ENCODE measurements around the gene CD59. TPM values are rescaled to one million over a fixed set of nuclear protein-coding genes. Genes with fewer than 3 reads are reported as not detected.

The CD59 gene
- total RNA-seq, 2 experiments from 2014 or later = 33.7 to 35.1 TPM

- H3K9me3 Mint-ChIP-seq (ENCODE audit: insufficient read depth) = no peaks in the 10 kb centered on the region
- no peak overlapping the region for H3K4me3 Mint-ChIP-seq
- POLR2A ChIA-PET = no interaction called here
- DNase-seq (no peak), ATAC-seq (no peak)
- H3K27ac Mint-ChIP-seq = no peak overlapping the region
- CTCF ChIA-PET = no interaction called here
- no peaks in the 10 kb centered on the region for H3K4me1 Mint-ChIP-seq (ENCODE audit: low read depth)
- no peaks in the 10 kb centered on the region for H3K36me3 Mint-ChIP-seq (ENCODE audit: low read depth)
- H3K27me3 Mint-ChIP-seq (ENCODE audit: low read depth) = peaks cover 4% of the 10 kb centered on the region
Observed at GRCh38 chr11:33659370-33660139, 76.7 kb downstream of the CD59 start.

DNA sequence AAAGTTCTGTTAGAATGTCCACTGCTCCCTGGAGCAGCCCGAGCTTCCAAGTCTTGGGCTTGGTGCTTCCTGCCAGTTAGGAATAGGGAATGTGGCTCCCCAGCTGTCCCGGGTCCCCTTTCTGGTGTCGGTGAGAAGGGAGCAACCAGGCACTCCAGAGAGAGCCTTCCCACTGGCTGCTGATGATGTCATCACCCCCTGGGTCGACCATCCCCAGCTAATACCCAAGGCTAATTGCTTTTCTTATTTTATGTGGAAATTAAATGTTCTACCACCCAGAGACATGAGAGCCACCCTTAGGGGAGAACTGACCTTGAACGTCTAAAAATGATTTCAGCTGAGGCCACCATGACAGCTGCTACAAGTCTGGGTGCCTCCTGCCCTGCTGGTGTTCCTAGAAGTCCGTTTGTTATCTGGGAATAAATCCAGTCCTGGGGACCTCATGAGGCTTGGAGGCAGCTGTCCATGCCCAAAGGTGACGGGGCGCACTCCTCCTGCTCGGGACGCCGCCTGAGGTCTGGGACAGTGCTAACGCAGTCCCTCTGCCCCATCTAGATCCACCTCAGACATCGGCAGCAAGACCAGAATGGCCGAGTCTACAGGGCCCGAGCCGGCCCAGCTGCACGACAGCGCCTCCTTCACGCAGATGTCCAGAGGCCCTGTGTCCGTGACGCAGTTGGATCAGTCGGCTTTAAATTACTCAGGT lies 77.9 kb downstream of the CD59 start:
- ChIA-PET POLR2A (no interaction called here), CTCF (no interaction called here)
- Mint-ChIP-seq H3K27me3 (ENCODE audit: low read depth) (peaks cover 4% of the 10 kb centered on the region), H3K36me3 (ENCODE audit: low read depth) (no peaks in the 10 kb centered on the region), H3K4me3 (no peak overlapping the region), H3K27ac (no peak overlapping the region), H3K4me1 (ENCODE audit: low read depth) (no peaks in the 10 kb centered on the region), H3K9me3 (ENCODE audit: insufficient read depth) (no peaks in the 10 kb centered on the region)
- ATAC-seq (no peak), DNase-seq (no peak)

- CTCF ChIA-PET = no interaction called here
- DNase-seq (no peak), ATAC-seq (no peak)
- Mint-ChIP-seq H3K4me3 (no peak overlapping the region), H3K27ac (no peak overlapping the region), H3K9me3 (ENCODE audit: insufficient read depth) (no peaks in the 10 kb centered on the region), H3K4me1 (ENCODE audit: low read depth) (no peaks in the 10 kb centered on the region), H3K36me3 (ENCODE audit: low read depth) (no peaks in the 10 kb centered on the region), H3K27me3 (ENCODE audit: low read depth) (peaks cover 3% of the 10 kb centered on the region)
- POLR2A ChIA-PET = no interaction called here
Observed at GRCh38 chr11:33657757-33658156, 78.5 kb downstream of the CD59 start.

DNA sequence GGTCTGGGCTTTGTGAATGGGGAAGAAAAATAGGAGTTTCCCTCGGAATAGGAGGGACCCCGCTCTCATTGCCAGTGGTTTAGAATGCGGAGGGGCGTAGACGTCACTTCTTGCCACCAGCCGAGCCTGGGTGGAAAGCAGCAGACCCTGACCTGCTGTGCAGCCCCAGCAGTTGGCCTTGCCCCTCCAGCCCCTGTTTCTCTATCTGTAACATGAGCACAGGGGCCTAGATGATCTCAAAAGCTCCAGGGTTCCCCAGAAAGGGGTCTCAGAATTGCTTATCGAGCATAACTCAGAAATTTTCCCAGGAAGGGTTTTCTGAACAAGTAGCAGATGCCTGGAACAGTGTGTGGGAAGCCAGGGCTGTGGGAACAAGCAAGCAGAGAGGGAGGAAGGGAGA lies 79.5 kb downstream of the CD59 start:
- Mint-ChIP-seq H3K4me1 (ENCODE audit: low read depth) (no peaks in the 10 kb centered on the region), H3K9me3 (ENCODE audit: insufficient read depth) (no peaks in the 10 kb centered on the region), H3K27ac (no peak overlapping the region), H3K4me3 (no peak overlapping the region), H3K27me3 (ENCODE audit: low read depth) (no peaks in the 10 kb centered on the region), H3K36me3 (ENCODE audit: low read depth) (no peaks in the 10 kb centered on the region)
- no peak for DNase-seq
- ChIA-PET CTCF (no interaction called here), POLR2A (no interaction called here)
- no peak for ATAC-seq

- CTCF ChIA-PET = no interaction called here
- POLR2A ChIA-PET = no interaction called here
- H3K27me3 Mint-ChIP-seq (ENCODE audit: low read depth) = no peaks in the 10 kb centered on the region
- H3K9me3 Mint-ChIP-seq (ENCODE audit: insufficient read depth) = no peaks in the 10 kb centered on the region
- no peaks in the 10 kb centered on the region for H3K4me1 Mint-ChIP-seq (ENCODE audit: low read depth)
- no peak overlapping the region for H3K27ac Mint-ChIP-seq
- DNase-seq (no peak), ATAC-seq (no peak)
- no peak overlapping the region for H3K4me3 Mint-ChIP-seq
- H3K36me3 Mint-ChIP-seq (ENCODE audit: low read depth) = no peaks in the 10 kb centered on the region
Observed at GRCh38 chr11:33655842-33656600, 80.2 kb downstream of the CD59 start.

GRCh38 chr11:33654594-33654993 lies 81.6 kb downstream of the CD59 start:
- no peaks in the 10 kb centered on the region for H3K4me1 Mint-ChIP-seq (ENCODE audit: low read depth)
- ChIA-PET CTCF (no interaction called here), POLR2A (interaction anchor here (0.7 kb wide), 1 partner anchor 30 kb away, joined by 3 read pairs; no protein-coding TSS in a partner anchor)
- H3K4me3 Mint-ChIP-seq = no peak overlapping the region
- H3K27ac Mint-ChIP-seq = no peak overlapping the region
- no peaks in the 10 kb centered on the region for H3K9me3 Mint-ChIP-seq (ENCODE audit: insufficient read depth)
- no peaks in the 10 kb centered on the region for H3K36me3 Mint-ChIP-seq (ENCODE audit: low read depth)
- no peak for DNase-seq
- no peak for ATAC-seq
- no peaks in the 10 kb centered on the region for H3K27me3 Mint-ChIP-seq (ENCODE audit: low read depth)

Other genes starting within 250 kb of the CD59 start
- not detected for gene C11orf91, start 35.6 kb downstream of the CD59 start, total RNA-seq
- 10 to 100 TPM; 15.1 to 16.8 TPM for gene FBXO3, start 38.1 kb upstream of the CD59 start, total RNA-seq
- not detected for gene LMO2, start 155.7 kb upstream of the CD59 start, total RNA-seq

All from activated CD8-positive, alpha-beta T cell treated with anti-CD3 and anti-CD28 coated beads, Interleukin-2, amount 10 ng/mL, durations not matched to agents 7 days and 5 days (primary cell).